Measurements from ENCODE around the gene YARS1. TPM values are rescaled to one million over a fixed set of nuclear protein-coding genes. Genes with fewer than 3 reads are reported as not detected.
A peak's percentile ranks its signal among the peaks of the same experiment; 100 is the strongest.

Gene YARS1
- total RNA-seq, 1 experiment from 2014 or later = 194 TPM

DNA sequence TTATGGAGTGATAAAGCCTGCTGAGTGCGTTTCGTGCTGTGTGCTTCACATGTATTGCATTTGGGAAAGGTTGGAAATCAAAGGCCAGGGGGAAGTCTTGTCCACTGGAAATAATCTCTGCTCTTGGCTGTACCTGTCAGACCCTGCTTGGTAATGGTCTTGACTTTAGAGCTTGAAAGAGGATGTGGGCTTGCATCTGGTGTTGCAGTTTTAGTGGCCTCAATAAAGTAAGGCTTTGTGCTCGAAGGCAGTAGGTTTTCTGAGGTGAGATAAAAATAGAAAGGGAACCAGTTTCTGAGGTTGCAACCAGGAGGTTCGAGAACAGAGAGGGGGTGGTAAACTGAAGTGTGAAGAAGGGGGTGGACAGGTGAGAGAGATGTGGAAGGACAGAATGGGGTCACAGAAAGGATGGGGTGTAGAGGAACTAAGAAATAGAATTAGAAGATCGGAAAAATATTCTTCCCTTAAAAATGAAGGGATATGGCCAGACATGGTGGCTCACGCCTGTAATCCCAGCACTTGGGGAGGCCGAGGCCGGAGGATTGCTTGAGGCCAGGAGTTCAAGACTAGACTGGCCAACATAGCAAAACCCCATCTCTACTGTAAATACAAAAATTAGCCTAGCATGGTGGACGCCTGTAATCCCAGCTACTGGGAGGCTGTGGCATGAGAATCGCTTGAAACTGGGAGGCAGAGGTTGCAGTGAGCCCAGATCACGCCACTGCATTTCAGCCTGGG, 1.8 kb upstream of the YARS1 start:
- H3K27ac Mint-ChIP-seq = peak overlapping the region; percentile 90 to 98 (median 94); a peak in 6 of 7 replicates
- peak overlapping the region; percentile 87 for H3K9ac ChIP-seq (ENCODE audit: extremely low read depth, insufficient read length, low read length)
- H3K23ac ChIP-seq (ENCODE audit: insufficient read length, low read depth, low read length) = no peak overlapping the region
- H2AFZ ChIP-seq (ENCODE audit: low read length) = no peak overlapping the region
- peaks cover 8% of the 10 kb centered on the region for H3K23me2 ChIP-seq (ENCODE audit: insufficient read length, low read depth, low read length, poor library complexity, severe bottlenecking)
- no peak overlapping the region for H2BK120ac ChIP-seq (ENCODE audit: low read depth, low read length, poor library complexity, severe bottlenecking)
- no peak overlapping the region for H4K8ac ChIP-seq (replicated peaks; ENCODE audit: insufficient read length, low read depth, low read length)
- no peak overlapping the region for H2BK15ac ChIP-seq (ENCODE audit: low read depth, low read length)
- no peaks in the 10 kb centered on the region for H4K20me1 ChIP-seq (ENCODE audit: control insufficient read depth, insufficient read depth, insufficient read length)
- H3K4ac ChIP-seq (ENCODE audit: low read depth, low read length) = no peak overlapping the region
- no peak overlapping the region for H2BK20ac ChIP-seq (ENCODE audit: low read depth, low read length, poor library complexity, severe bottlenecking)
- H3K36me3 Mint-ChIP-seq (ENCODE audit: insufficient read depth in 1 of 3, low read depth in 3 of 3) = peaks cover 18 to 31% (median 25%) of the 10 kb centered on the region in 3 experiments; a peak in 6 of 7 replicates
- H3K18ac ChIP-seq (ENCODE audit: insufficient read length, low read depth, low read length) = no peak overlapping the region
- peaks cover 2% of the 10 kb centered on the region for H3K79me1 ChIP-seq (ENCODE audit: insufficient read depth, low read depth, low read length, poor library complexity, severe bottlenecking)
- H3K27me3 Mint-ChIP-seq (ENCODE audit: low read depth) = no peaks in the 10 kb centered on the region
- no peak overlapping the region for H2BK12ac ChIP-seq (ENCODE audit: insufficient read length, low read depth, low read length)
- no peak overlapping the region for H2BK5ac ChIP-seq (ENCODE audit: insufficient read length, low read length)
- no peaks in the 10 kb centered on the region for H3K9me3 ChIP-seq (ENCODE audit: control insufficient read depth, low read depth, low read length)
- peak overlapping the region; percentile 64 for H3K4me2 ChIP-seq (ENCODE audit: insufficient read depth, insufficient read length, low read length)
- no peak overlapping the region for H4K5ac ChIP-seq (ENCODE audit: insufficient read length, low read depth, low read length)
- WGBS (ENCODE audit: extremely low coverage, insufficient read length, low lambda C conversion rate) = no CpG with 5 or more reads among the region's 11 CpGs
- H3K4me3 Mint-ChIP-seq = peak overlapping the region; percentile 87 to 94
- H4K91ac ChIP-seq (ENCODE audit: insufficient read length, low read depth, low read length) = no peak overlapping the region
- H3K56ac ChIP-seq (ENCODE audit: insufficient read length, low read depth, low read length) = no peak overlapping the region
- H3K4me1 Mint-ChIP-seq = peaks cover 21 to 34% of the 10 kb centered on the region in 2 experiments
- H3K27me3 ChIP-seq (ENCODE audit: insufficient read depth, low read length) = no peaks in the 10 kb centered on the region
- 0 out of 2 replicates have a peak, but pooled peaks cover 2% of the 10 kb centered on the region for H3K4me1 ChIP-seq (ENCODE audit: insufficient read depth, low read length)
- no peak overlapping the region for H3K14ac ChIP-seq (ENCODE audit: insufficient read depth, low read length)
- H3T11ph ChIP-seq (ENCODE audit: low read length) = no peak overlapping the region
- TF ChIP-seq, protein P1, sequence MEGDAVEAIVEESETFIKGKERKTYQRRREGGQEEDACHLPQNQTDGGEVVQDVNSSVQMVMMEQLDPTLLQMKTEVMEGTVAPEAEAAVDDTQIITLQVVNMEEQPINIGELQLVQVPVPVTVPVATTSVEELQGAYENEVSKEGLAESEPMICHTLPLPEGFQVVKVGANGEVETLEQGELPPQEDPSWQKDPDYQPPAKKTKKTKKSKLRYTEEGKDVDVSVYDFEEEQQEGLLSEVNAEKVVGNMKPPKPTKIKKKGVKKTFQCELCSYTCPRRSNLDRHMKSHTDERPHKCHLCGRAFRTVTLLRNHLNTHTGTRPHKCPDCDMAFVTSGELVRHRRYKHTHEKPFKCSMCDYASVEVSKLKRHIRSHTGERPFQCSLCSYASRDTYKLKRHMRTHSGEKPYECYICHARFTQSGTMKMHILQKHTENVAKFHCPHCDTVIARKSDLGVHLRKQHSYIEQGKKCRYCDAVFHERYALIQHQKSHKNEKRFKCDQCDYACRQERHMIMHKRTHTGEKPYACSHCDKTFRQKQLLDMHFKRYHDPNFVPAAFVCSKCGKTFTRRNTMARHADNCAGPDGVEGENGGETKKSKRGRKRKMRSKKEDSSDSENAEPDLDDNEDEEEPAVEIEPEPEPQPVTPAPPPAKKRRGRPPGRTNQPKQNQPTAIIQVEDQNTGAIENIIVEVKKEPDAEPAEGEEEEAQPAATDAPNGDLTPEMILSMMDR (conservative IDR thresholded peaks at IDR 0.05) = no peak
- DNase-seq = no peak
- H3K27ac ChIP-seq (ENCODE audit: insufficient read length, low read depth, low read length) = peak overlapping the region; percentile 48
- H2AK5ac ChIP-seq (ENCODE audit: insufficient read length, low read length) = no peak overlapping the region
- peaks cover 0 to 2% of the 10 kb centered on the region in 2 experiments; a peak in 1 of 5 replicates for H3K9me3 Mint-ChIP-seq
- H3K79me2 ChIP-seq (ENCODE audit: insufficient read depth, low read length) = peaks cover 30% of the 10 kb centered on the region; the same call in 1 of the 2 replicates
